Keratinocyte (primary cell): ENCODE data around the gene MAD1L1. TPM values are rescaled to one million over a fixed set of nuclear protein-coding genes. Genes with fewer than 3 reads are reported as not detected.

ENCODE experiments used
- DNase-seq: peaks from one replicate; pipeline ENCODE4 v3.0.0-alpha.2; 2011; ENCODE audit warnings: low read depth, missing footprints, low spot score
- FAIRE-seq: peaks from 2 replicates; lab custom pipeline; 2011; peaks lifted over from hg19 to GRCh38; lab: Jason Lieb, UNC
- H2AFZ ChIP-seq: 2 replicates; pipeline ENCODE4 v1.6.0; 2012; ENCODE audit warnings: low read length, control low read depth, inconsistent platforms; ENCODE audit not compliant: control insufficient read depth
- H3K27ac ChIP-seq: 2 replicates; pipeline ENCODE4 v1.5.1; 2011; ENCODE audit warnings: low read length; ENCODE audit not compliant: control insufficient read depth, insufficient read depth
- H3K27me3 ChIP-seq: 3 replicates; pipeline ENCODE4 v1.6.0; 2011; ENCODE audit warnings: low read length; ENCODE audit not compliant: control insufficient read depth, insufficient read depth; ENCODE audit errors: extremely low read depth
- H3K36me3 ChIP-seq, 2 experiments: 2 replicates in 1 of 2; 3 replicates in 1 of 2; pipeline ENCODE4 v1.5.1; 2011; ENCODE audit warnings: low read length in 2 of 2, mild to moderate bottlenecking in 1 of 2; ENCODE audit not compliant: control insufficient read depth in 2 of 2, insufficient read depth in 2 of 2; ENCODE audit errors: extremely low read depth in 1 of 2
- H3K4me1 ChIP-seq: 3 replicates; pipeline ENCODE4 v1.5.1; 2011; ENCODE audit warnings: low read length; ENCODE audit not compliant: control insufficient read depth, insufficient read depth; ENCODE audit errors: extremely low read depth
- H3K4me2 ChIP-seq: 3 replicates; pipeline ENCODE4 v1.6.0; 2011; ENCODE audit warnings: low read depth, low read length; ENCODE audit not compliant: control insufficient read depth, insufficient read depth; ENCODE audit errors: extremely low read depth
- H3K4me3 ChIP-seq, 3 experiments: fragments of 200-600 bp in 1 of 3; sonication (generic) in 1 of 3; 2 replicates in 2 of 3; 3 replicates in 1 of 3; pipeline ENCODE4 v1.5.1; 2011 to 2016; ENCODE audit warnings: low read length in 3 of 3, mild to moderate bottlenecking in 3 of 3, control low read depth in 2 of 3, inconsistent platforms in 1 of 3, low read depth in 1 of 3, mixed read lengths in 1 of 3, mixed run types in 1 of 3, moderate library complexity in 1 of 3; ENCODE audit not compliant: control insufficient read depth in 2 of 3, insufficient read depth in 2 of 3; ENCODE audit errors: extremely low read depth in 1 of 3
- H3K79me2 ChIP-seq: 2 replicates; pipeline ENCODE4 v1.6.0; 2012; ENCODE audit warnings: low read length; ENCODE audit not compliant: control insufficient read depth, insufficient read depth
- H3K9ac ChIP-seq: 3 replicates; pipeline ENCODE4 v1.6.0; 2011; ENCODE audit warnings: low read length; ENCODE audit not compliant: control insufficient read depth, insufficient read depth; ENCODE audit errors: extremely low read depth
- H3K9me1 ChIP-seq: 3 replicates; pipeline ENCODE4 v1.6.0; 2011; ENCODE audit warnings: low read length; ENCODE audit not compliant: control insufficient read depth, insufficient read depth; ENCODE audit errors: extremely low read depth
- H3K9me3 ChIP-seq: 2 replicates; pipeline ENCODE4 v1.5.1; 2012; ENCODE audit warnings: low read depth, low read length; ENCODE audit not compliant: control insufficient read depth
- H4K20me1 ChIP-seq: 3 replicates; pipeline ENCODE4 v1.6.0; 2011; ENCODE audit warnings: low read length; ENCODE audit not compliant: control insufficient read depth, insufficient read depth; ENCODE audit errors: extremely low read depth
- CTCF ChIP-seq, 3 experiments: IDR thresholded peaks in 1 of 3; conservative IDR thresholded peaks in 1 of 3; optimal IDR thresholded peaks in 1 of 3; 2 replicates in 2 of 3; 3 replicates in 1 of 3; pipeline versions ENCODE3 to v1.5.1; 2011; ENCODE audit warnings: low read length in 3 of 3, mild to moderate bottlenecking in 3 of 3, moderate library complexity in 2 of 3, control low read depth in 1 of 3, inconsistent platforms in 1 of 3; ENCODE audit not compliant: insufficient read depth in 2 of 3; ENCODE audit errors: extremely low read depth in 1 of 3
- EZH2 ChIP-seq: IDR thresholded peaks from one replicate; pipeline ENCODE4 v1.6.1; 2012; ENCODE audit warnings: inconsistent platforms, mild to moderate bottlenecking, low read length, moderate library complexity
- dilution Hi-C: fragments of 300-500 bp; cut with MboI; formaldehyde crosslinking; loops from one replicate; pipeline ENCODE4 v1.7.0; 2020; ENCODE audit warnings: low sequenced_read_pairs; ENCODE audit not compliant: extremely low pct_ligation_motif_present
- polyA plus RNA-seq, 5 experiments: library from polyadenylated mRNA; depleted of rRNA in 3 of 5; stranded (reverse) in 3 of 5; stranded (forward) in 1 of 5; unstranded in 1 of 5; fragments of >200 nt; gene quantifications; 1 replicate in 1 of 5; 2 replicates in 3 of 5; 3 replicates in 1 of 5; pipeline versions ENCODE4 v1.2.1 to v1.2.3, GENCODE V29; 2011 to 2012; ENCODE audit warnings: missing spikeins in 2 of 5, low read depth in 1 of 5, low replicate concordance in 1 of 5

MAD1L1 gene
- polyA plus RNA-seq, 1 donor (not counting 4 experiments of a cell fraction or from before 2014, with no cell fraction given) = 18.0 TPM

GRCh38 chr7:2114052-2114451 lies 118.7 kb downstream of the MAD1L1 start:
- TF ChIP-seq EZH2 (no peak), CTCF (optimal IDR thresholded peaks at IDR 0.05 in 1 of 3, IDR thresholded peaks at IDR 0.05 in 1 of 3, conservative IDR thresholded peaks at IDR 0.05 in 1 of 3; ENCODE audit: extremely low read depth in 1 of 3, insufficient read depth in 2 of 3, low read length in 3 of 3) (no peak)
- Histone ChIP-seq H3K27me3 (no peaks in the 10 kb centered on the region), H3K27ac (no peak overlapping the region), H4K20me1 (peaks cover 15% of the 10 kb centered on the region), H3K79me2 (no peaks in the 10 kb centered on the region), H3K4me3 (no peak overlapping the region), H3K9ac (no peak overlapping the region), H3K4me1 (peaks cover 35% of the 10 kb centered on the region), H3K9me1 (peaks cover 3% of the 10 kb centered on the region), H2AFZ (no peak overlapping the region), H3K36me3 (peaks cover 0 to 3% of the 10 kb centered on the region in 2 experiments), H3K9me3 (no peaks in the 10 kb centered on the region), H3K4me2 (no peak overlapping the region)
- dilution Hi-C loops = no loop called here
- FAIRE-seq = no peak
- no peak for DNase-seq

DNA sequence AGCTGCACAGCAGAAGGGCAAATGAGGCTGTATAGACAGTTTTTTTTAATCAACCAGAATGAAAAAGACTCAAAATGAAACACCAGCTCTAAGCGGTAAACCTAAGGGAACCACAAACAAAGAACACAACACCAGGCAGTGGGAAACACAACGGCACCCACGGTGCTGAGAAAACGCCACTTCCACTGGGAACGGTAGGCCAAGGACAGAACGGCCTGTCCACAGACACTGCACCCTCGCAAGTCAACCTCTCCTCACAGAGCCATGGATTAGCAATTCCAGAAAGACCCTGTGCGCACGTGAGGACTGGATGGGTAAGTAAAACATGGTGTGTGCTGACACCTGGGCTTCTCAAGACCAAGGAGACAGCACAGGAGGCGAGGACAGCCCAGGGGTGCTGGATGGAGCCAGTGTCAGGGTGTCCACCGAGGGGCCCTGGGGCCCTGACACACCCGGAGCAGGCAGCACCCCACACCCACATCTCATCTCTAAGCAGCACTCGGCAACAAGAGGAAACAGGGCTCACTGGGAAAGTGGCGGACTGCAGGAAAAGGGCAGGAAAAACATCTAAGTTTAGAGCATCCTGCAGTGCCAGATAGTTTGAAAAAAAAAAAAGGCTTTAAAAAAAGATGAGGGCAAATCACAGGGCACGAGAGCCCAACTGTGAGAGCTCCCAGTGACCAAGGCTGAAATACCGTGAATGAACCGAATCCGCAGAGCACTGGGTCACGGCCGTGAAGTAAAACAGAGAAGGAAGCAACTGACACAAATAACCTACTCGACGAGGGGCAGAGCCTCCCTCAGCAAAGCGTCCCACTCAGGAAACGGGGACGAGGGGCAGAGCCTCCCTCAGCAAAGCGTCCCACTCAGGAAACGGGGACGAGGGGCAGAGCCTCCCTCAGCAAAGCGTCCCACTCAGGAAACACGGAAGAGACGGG lies 120.2 kb downstream of the MAD1L1 start:
- TF ChIP-seq CTCF (optimal IDR thresholded peaks at IDR 0.05 in 1 of 3, IDR thresholded peaks at IDR 0.05 in 1 of 3, conservative IDR thresholded peaks at IDR 0.05 in 1 of 3; ENCODE audit: extremely low read depth in 1 of 3, insufficient read depth in 2 of 3, low read length in 3 of 3) (no peak), EZH2 (no peak)
- H2AFZ ChIP-seq = no peak overlapping the region
- H3K4me1 ChIP-seq = peaks cover 28% of the 10 kb centered on the region
- H3K9ac ChIP-seq = no peak overlapping the region
- FAIRE-seq (no peak), DNase-seq (no peak)
- no peak overlapping the region for H3K4me2 ChIP-seq
- no peaks in the 10 kb centered on the region for H3K79me2 ChIP-seq
- dilution Hi-C loops = no loop called here
- peaks cover 3% of the 10 kb centered on the region for H3K9me1 ChIP-seq
- peaks cover 11% of the 10 kb centered on the region for H4K20me1 ChIP-seq
- no peaks in the 10 kb centered on the region for H3K27me3 ChIP-seq
- no peak overlapping the region for H3K27ac ChIP-seq
- no peak overlapping the region for H3K4me3 ChIP-seq
- peaks cover 0 to 3% of the 10 kb centered on the region in 2 experiments for H3K36me3 ChIP-seq
- H3K9me3 ChIP-seq = no peaks in the 10 kb centered on the region
